ENCODE measurements around the gene MPV17. TPM values are rescaled to one million over a fixed set of nuclear protein-coding genes. Genes with fewer than 3 reads are reported as not detected.

The MPV17 gene
- total and polyA plus RNA-seq, 2 of the 13 experiments (the other 11 are each of a cell fraction or from before 2014, with no cell fraction given), result 48.9 to 129 TPM

DNA sequence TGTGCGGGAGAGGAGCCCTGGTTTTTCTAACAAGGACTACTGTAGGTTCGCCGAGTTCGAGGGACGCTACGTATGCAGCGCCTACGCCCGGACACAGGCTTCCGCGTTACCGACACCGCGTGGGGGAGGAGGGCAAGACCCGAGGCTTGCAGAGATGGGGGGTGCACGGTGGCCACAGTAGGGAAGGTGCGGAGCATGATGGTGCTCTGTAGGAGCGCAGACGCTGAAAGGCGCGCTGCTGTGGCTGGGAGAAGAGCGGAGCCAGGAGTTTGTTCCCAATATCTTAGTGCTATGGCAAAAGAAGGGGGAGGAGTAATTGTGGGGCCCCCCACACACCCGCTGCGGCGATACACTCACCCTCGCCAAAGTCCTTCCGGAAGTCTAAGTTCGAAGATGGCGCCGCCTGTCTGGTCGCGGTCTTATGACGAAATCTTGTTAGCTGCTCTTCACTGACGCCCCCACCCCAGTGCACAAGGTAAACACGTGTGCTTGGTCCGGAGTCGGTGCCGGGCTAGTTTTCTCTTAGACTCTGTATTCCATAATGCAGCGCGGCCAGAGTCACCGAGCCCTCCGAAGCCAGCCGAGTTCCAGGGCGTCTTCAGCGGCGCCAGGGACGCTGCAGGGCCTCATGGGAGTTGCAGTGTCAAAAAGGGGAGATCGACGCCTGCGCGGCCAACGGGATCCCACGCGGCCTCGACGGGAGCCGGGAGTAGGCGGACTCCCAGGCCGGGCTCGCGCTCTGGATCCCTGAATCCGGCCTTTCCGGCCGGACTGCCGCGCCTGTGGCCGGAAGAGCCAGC is 33.7 kb upstream of the MPV17 start, which contains the start of gene GTF3C2 (continued):
- TF ChIP-seq, protein P1, sequence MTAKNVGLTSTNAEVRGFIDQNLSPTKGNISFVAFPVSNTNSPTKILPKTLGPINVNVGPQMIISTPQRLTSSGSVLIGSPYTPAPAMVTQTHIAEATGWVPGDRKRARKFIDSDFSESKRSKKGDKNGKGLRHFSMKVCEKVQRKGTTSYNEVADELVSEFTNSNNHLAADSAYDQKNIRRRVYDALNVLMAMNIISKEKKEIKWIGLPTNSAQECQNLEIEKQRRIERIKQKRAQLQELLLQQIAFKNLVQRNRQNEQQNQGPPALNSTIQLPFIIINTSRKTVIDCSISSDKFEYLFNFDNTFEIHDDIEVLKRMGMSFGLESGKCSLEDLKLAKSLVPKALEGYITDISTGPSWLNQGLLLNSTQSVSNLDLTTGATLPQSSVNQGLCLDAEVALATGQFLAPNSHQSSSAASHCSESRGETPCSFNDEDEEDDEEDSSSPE (CRISPR knock-in tag; IDR thresholded peaks at IDR 0.05), result peak; percentile 88
- no peak; the same call in 1 of the 2 replicates for TF ChIP-seq ZNF737 (CRISPR knock-in tag; IDR thresholded peaks at IDR 0.05; ENCODE audit: borderline replicate concordance)
- 0 out of 2 replicates have a peak, but pooled peaks have one; percentile 42 for TF ChIP-seq ZNF577 (CRISPR knock-in tag; IDR thresholded peaks at IDR 0.05; ENCODE audit: borderline replicate concordance, low read depth)
- TF ChIP-seq, protein P2, sequence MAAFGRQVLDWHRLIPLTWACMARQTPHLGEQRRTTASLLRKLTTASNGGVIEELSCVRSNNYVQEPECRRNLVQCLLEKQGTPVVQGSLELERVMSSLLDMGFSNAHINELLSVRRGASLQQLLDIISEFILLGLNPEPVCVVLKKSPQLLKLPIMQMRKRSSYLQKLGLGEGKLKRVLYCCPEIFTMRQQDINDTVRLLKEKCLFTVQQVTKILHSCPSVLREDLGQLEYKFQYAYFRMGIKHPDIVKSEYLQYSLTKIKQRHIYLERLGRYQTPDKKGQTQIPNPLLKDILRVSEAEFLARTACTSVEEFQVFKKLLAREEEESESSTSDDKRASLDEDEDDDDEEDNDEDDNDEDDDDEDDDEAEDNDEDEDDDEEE (CRISPR knock-in tag; IDR thresholded peaks at IDR 0.05), result peak; percentile 29; the same call in 1 of the 2 replicates
- peak; percentile 97 for TF ChIP-seq MXI1 (IDR thresholded peaks at IDR 0.05; ENCODE audit: borderline replicate concordance, low read depth, low read length)
- peak; percentile 29; the same call in 1 of the 2 replicates for TF ChIP-seq ZNF850 (CRISPR knock-in tag; conservative IDR thresholded peaks at IDR 0.05)
- TF ChIP-seq, protein P3, sequence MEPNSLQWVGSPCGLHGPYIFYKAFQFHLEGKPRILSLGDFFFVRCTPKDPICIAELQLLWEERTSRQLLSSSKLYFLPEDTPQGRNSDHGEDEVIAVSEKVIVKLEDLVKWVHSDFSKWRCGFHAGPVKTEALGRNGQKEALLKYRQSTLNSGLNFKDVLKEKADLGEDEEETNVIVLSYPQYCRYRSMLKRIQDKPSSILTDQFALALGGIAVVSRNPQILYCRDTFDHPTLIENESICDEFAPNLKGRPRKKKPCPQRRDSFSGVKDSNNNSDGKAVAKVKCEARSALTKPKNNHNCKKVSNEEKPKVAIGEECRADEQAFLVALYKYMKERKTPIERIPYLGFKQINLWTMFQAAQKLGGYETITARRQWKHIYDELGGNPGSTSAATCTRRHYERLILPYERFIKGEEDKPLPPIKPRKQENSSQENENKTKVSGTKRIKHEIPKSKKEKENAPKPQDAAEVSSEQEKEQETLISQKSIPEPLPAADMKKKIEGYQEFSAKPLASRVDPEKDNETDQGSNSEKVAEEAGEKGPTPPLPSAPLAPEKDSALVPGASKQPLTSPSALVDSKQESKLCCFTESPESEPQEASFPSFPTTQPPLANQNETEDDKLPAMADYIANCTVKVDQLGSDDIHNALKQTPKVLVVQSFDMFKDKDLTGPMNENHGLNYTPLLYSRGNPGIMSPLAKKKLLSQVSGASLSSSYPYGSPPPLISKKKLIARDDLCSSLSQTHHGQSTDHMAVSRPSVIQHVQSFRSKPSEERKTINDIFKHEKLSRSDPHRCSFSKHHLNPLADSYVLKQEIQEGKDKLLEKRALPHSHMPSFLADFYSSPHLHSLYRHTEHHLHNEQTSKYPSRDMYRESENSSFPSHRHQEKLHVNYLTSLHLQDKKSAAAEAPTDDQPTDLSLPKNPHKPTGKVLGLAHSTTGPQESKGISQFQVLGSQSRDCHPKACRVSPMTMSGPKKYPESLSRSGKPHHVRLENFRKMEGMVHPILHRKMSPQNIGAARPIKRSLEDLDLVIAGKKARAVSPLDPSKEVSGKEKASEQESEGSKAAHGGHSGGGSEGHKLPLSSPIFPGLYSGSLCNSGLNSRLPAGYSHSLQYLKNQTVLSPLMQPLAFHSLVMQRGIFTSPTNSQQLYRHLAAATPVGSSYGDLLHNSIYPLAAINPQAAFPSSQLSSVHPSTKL (CRISPR knock-in tag; IDR thresholded peaks at IDR 0.05), result peak; percentile 35; the same call in 1 of the 2 replicates
- TF ChIP-seq SMAD3 (CRISPR knock-in tag; IDR thresholded peaks at IDR 0.05), result peak; percentile 87
- TF ChIP-seq, protein P4, sequence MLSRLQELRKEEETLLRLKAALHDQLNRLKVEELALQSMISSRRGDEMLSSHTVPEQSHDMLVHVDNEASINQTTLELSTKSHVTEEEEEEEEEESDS (CRISPR knock-in tag; IDR thresholded peaks at IDR 0.05; ENCODE audit: borderline replicate concordance), result peak; percentile 79; the same call in 1 of the 2 replicates
- no peak for TF ChIP-seq ZNF773 (CRISPR knock-in tag; IDR thresholded peaks at IDR 0.05; ENCODE audit: borderline replicate concordance)
- no peak for TF ChIP-seq JDP2 (CRISPR knock-in tag; IDR thresholded peaks at IDR 0.05; ENCODE audit: borderline replicate concordance)
- TF ChIP-seq RFXANK (CRISPR knock-in tag; IDR thresholded peaks at IDR 0.05), result peak; percentile 93; the same call in 1 of the 2 replicates
- TF ChIP-seq, protein P5, sequence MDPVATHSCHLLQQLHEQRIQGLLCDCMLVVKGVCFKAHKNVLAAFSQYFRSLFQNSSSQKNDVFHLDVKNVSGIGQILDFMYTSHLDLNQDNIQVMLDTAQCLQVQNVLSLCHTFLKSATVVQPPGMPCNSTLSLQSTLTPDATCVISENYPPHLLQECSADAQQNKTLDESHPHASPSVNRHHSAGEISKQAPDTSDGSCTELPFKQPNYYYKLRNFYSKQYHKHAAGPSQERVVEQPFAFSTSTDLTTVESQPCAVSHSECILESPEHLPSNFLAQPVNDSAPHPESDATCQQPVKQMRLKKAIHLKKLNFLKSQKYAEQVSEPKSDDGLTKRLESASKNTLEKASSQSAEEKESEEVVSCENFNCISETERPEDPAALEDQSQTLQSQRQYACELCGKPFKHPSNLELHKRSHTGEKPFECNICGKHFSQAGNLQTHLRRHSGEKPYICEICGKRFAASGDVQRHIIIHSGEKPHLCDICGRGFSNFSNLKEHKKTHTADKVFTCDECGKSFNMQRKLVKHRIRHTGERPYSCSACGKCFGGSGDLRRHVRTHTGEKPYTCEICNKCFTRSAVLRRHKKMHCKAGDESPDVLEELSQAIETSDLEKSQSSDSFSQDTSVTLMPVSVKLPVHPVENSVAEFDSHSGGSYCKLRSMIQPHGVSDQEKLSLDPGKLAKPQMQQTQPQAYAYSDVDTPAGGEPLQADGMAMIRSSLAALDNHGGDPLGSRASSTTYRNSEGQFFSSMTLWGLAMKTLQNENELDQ (CRISPR knock-in tag; IDR thresholded peaks at IDR 0.05; ENCODE audit: borderline replicate concordance), result no peak
- TF ChIP-seq DPF2 (CRISPR knock-in tag; IDR thresholded peaks at IDR 0.05; ENCODE audit: borderline replicate concordance, low read depth), result peak; percentile 19; the same call in 1 of the 2 replicates
- TF ChIP-seq, protein P6, sequence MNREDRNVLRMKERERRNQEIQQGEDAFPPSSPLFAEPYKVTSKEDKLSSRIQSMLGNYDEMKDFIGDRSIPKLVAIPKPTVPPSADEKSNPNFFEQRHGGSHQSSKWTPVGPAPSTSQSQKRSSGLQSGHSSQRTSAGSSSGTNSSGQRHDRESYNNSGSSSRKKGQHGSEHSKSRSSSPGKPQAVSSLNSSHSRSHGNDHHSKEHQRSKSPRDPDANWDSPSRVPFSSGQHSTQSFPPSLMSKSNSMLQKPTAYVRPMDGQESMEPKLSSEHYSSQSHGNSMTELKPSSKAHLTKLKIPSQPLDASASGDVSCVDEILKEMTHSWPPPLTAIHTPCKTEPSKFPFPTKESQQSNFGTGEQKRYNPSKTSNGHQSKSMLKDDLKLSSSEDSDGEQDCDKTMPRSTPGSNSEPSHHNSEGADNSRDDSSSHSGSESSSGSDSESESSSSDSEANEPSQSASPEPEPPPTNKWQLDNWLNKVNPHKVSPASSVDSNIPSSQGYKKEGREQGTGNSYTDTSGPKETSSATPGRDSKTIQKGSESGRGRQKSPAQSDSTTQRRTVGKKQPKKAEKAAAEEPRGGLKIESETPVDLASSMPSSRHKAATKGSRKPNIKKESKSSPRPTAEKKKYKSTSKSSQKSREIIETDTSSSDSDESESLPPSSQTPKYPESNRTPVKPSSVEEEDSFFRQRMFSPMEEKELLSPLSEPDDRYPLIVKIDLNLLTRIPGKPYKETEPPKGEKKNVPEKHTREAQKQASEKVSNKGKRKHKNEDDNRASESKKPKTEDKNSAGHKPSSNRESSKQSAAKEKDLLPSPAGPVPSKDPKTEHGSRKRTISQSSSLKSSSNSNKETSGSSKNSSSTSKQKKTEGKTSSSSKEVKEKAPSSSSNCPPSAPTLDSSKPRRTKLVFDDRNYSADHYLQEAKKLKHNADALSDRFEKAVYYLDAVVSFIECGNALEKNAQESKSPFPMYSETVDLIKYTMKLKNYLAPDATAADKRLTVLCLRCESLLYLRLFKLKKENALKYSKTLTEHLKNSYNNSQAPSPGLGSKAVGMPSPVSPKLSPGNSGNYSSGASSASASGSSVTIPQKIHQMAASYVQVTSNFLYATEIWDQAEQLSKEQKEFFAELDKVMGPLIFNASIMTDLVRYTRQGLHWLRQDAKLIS (CRISPR knock-in tag; IDR thresholded peaks at IDR 0.05), result peak; percentile 86

Measured in HepG2 (cell line).